ENCODE measurements around the gene BUB1B. TPM values are rescaled to one million over a fixed set of nuclear protein-coding genes. Genes with fewer than 3 reads are reported as not detected.

Gene BUB1B
- total and polyA plus RNA-seq, 9 of the 15 experiments (the other 6 are each of a cell fraction or from before 2014, with no cell fraction given): 28.7 to 113 (median 82.2) TPM

- FAIRE-seq: peak; percentile 55
- Histone ChIP-seq H2AFZ (ENCODE audit: low read depth, low read length) (no peak overlapping the region), H3K9me3 (replicated peaks; ENCODE audit: control insufficient read depth, insufficient read depth, low read depth, low read length) (no peaks in the 10 kb centered on the region), H3K4me1 (replicated peaks in 1 of 2; ENCODE audit: control insufficient read depth in 2 of 2, insufficient read depth in 2 of 2, low read length in 2 of 2) (no peaks in the 10 kb centered on the region), H3K4me3 (no peak overlapping the region), H3K27ac (ENCODE audit: extremely low read depth, low read depth, low read length) (no peak overlapping the region), H3K27me3 (ENCODE audit: control insufficient read depth in 2 of 2, insufficient read depth in 2 of 2, low read length in 2 of 2) (no peaks in the 10 kb centered on the region), H3K79me2 (ENCODE audit: control insufficient read depth, insufficient read depth, low read length) (peaks cover 9% of the 10 kb centered on the region; the same call in 2 of the 3 replicates), H3K36me3 (ENCODE audit: control insufficient read depth, insufficient read depth, low read length) (peaks cover 73% of the 10 kb centered on the region), H3K9ac (ENCODE audit: insufficient read depth in 1 of 2, low read depth in 2 of 2, low read length in 2 of 2) (no peak overlapping the region), H4K20me1 (replicated peaks; ENCODE audit: control insufficient read depth, insufficient read depth, low read length) (no peaks in the 10 kb centered on the region), H3K4me2 (ENCODE audit: insufficient read depth, low read length) (no peak overlapping the region), H3K9me1 (ENCODE audit: control insufficient read depth, insufficient read depth, low read length) (no peaks in the 10 kb centered on the region)
- intact Hi-C loops (cut with micrococcal nuclease): no loop called here
- ATAC-seq: no peak
- BruUV-seq (replicated peaks): no TSS peak
- ChIA-PET POLR2A (interaction anchor here (0.9 to 1.7 kb wide), 4 partner anchors 8 to 85 kb away, joined by 3 to 5 read pairs (median 4); no protein-coding TSS in a partner anchor), CTCF (ENCODE audit: low intra/inter-chr PET ratio) (no interaction called here)
- no peak for DNase-seq (ENCODE audit: extremely low read depth in 1 of 4, low spot score in 3 of 4)
- TF ChIP-seq ZNF76 (CRISPR knock-in tag; IDR thresholded peaks at IDR 0.05; ENCODE audit: borderline replicate concordance): no peak
- no peak for TF ChIP-seq SMAD4 (CRISPR knock-in tag; conservative IDR thresholded peaks at IDR 0.05)
- TF ChIP-seq ESRRB (CRISPR knock-in tag; IDR thresholded peaks at IDR 0.05; ENCODE audit: borderline replicate concordance): no peak
- no peak for TF ChIP-seq ZNF699 (CRISPR knock-in tag; IDR thresholded peaks at IDR 0.05; ENCODE audit: insufficient replicate concordance)
- TF ChIP-seq, protein P1, sequence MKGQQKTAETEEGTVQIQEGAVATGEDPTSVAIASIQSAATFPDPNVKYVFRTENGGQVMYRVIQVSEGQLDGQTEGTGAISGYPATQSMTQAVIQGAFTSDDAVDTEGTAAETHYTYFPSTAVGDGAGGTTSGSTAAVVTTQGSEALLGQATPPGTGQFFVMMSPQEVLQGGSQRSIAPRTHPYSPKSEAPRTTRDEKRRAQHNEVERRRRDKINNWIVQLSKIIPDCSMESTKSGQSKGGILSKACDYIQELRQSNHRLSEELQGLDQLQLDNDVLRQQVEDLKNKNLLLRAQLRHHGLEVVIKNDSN (CRISPR knock-in tag; IDR thresholded peaks at IDR 0.05): no peak
- TF ChIP-seq ZNF347 (CRISPR knock-in tag; IDR thresholded peaks at IDR 0.05; ENCODE audit: low read depth): no peak
- 92% methylated on average over 9 of the region's 9 CpGs for WGBS (ENCODE audit: insufficient coverage, low coverage, missing lambda C conversion rate)
- in situ Hi-C loops (cut with MboI): no loop called here
These were observed 23.0 kb downstream of the BUB1B start for GRCh38 chr15:40183636-40184463.

Data from K562 (cell line).